ENCODE results near the gene CIDEB. TPM values are rescaled to one million over a fixed set of nuclear protein-coding genes. Genes with fewer than 3 reads are reported as not detected.

Gene CIDEB
- total and polyA plus RNA-seq, 2 donors from 2014 or later, result 22.4 to 49.7 TPM

GRCh38 chr14:24259282-24260025, 48.3 kb downstream of the CIDEB start:
- no peak for TF ChIP-seq CTCF (IDR thresholded peaks at IDR 0.05; ENCODE audit: borderline replicate concordance, extremely low read depth, insufficient read depth)
- Histone ChIP-seq H3K4me1 (ENCODE audit: control insufficient read depth in 2 of 3, insufficient read depth in 2 of 3, low read depth in 1 of 3, low read length in 3 of 3) (peaks cover 0 to 3% (median 0%) of the 10 kb centered on the region in 3 donors), H3K9ac (ENCODE audit: low read length in 3 of 3) (no peak overlapping the region), H3K9me3 (ENCODE audit: control insufficient read depth in 2 of 3, insufficient read depth in 1 of 3, low read length in 3 of 3) (no peaks in the 10 kb centered on the region), H3K27ac (ENCODE audit: low read depth in 2 of 2, low read length in 2 of 2) (peak overlapping the region in 1 of 2 donors; percentile 18), H3K4me3 (ENCODE audit: low read length in 3 of 3) (no peak overlapping the region), H3K36me3 (ENCODE audit: control insufficient read depth in 2 of 3, insufficient read depth in 3 of 3, low read length in 3 of 3) (peaks cover 0 to 7% (median 2%) of the 10 kb centered on the region in 3 donors), H3K27me3 (ENCODE audit: control insufficient read depth, insufficient read depth, low read length) (no peaks in the 10 kb centered on the region)
- DNase-seq, result peak in 2 of 5 donors; percentile 40 to 88
- intact Hi-C loops (cut with DNase I), result loop anchor here (10.0 kb wide), 1 partner anchor 45 kb away; the partner anchor contains the start of gene CIDEB
- FAIRE-seq, result no peak

- intact Hi-C loops (cut with DNase I), result loop anchor here (10.0 kb wide), 1 partner anchor 46 kb away; the partner anchor contains the start of gene CIDEB
- DNase-seq, result no peak
- no peak for TF ChIP-seq CTCF (IDR thresholded peaks at IDR 0.05; ENCODE audit: borderline replicate concordance, extremely low read depth, insufficient read depth)
- Histone ChIP-seq H3K27ac (ENCODE audit: low read depth in 2 of 2, low read length in 2 of 2) (no peak overlapping the region), H3K4me1 (ENCODE audit: control insufficient read depth in 2 of 3, insufficient read depth in 2 of 3, low read depth in 1 of 3, low read length in 3 of 3) (peaks cover 0 to 3% (median 0%) of the 10 kb centered on the region in 3 donors), H3K36me3 (ENCODE audit: control insufficient read depth in 2 of 3, insufficient read depth in 3 of 3, low read length in 3 of 3) (peaks cover 0 to 7% (median 2%) of the 10 kb centered on the region in 3 donors), H3K9me3 (ENCODE audit: control insufficient read depth in 2 of 3, insufficient read depth in 1 of 3, low read length in 3 of 3) (no peaks in the 10 kb centered on the region), H3K27me3 (ENCODE audit: control insufficient read depth, insufficient read depth, low read length) (no peaks in the 10 kb centered on the region), H3K9ac (ENCODE audit: low read length in 3 of 3) (peak overlapping the region in 1 of 3 donors; percentile 12), H3K4me3 (ENCODE audit: low read length in 3 of 3) (no peak overlapping the region)
- no peak for FAIRE-seq
These were observed 49.1 kb downstream of the CIDEB start for GRCh38 chr14:24258548-24259265.

- peak in 1 of 5 donors; percentile 62 for DNase-seq
- TF ChIP-seq CTCF (IDR thresholded peaks at IDR 0.05; ENCODE audit: borderline replicate concordance, extremely low read depth, insufficient read depth), result no peak
- no peak for FAIRE-seq
These were observed 49.7 kb downstream of the CIDEB start for GRCh38 chr14:24258119-24258518.

More at GRCh38 chr14:24258119-24258518, 49.7 kb downstream of the CIDEB start:
- Histone ChIP-seq H3K9me3 (ENCODE audit: control insufficient read depth in 2 of 3, insufficient read depth in 1 of 3, low read length in 3 of 3) (no peaks in the 10 kb centered on the region), H3K36me3 (ENCODE audit: control insufficient read depth in 2 of 3, insufficient read depth in 3 of 3, low read length in 3 of 3) (peaks cover 0 to 7% (median 2%) of the 10 kb centered on the region in 3 donors), H3K27me3 (ENCODE audit: control insufficient read depth, insufficient read depth, low read length) (no peaks in the 10 kb centered on the region), H3K27ac (ENCODE audit: low read depth in 2 of 2, low read length in 2 of 2) (no peak overlapping the region), H3K9ac (ENCODE audit: low read length in 3 of 3) (no peak overlapping the region), H3K4me3 (ENCODE audit: low read length in 3 of 3) (no peak overlapping the region), H3K4me1 (ENCODE audit: control insufficient read depth in 2 of 3, insufficient read depth in 2 of 3, low read depth in 1 of 3, low read length in 3 of 3) (peaks cover 0 to 3% (median 0%) of the 10 kb centered on the region in 3 donors)
- intact Hi-C loops (cut with DNase I), result loop anchor here (10.0 kb wide), 1 partner anchor 47 kb away; the partner anchor contains the start of gene CIDEB

Measured in kidney (tissue), 14 donors.